GM12891 (cell line): ENCODE data around the gene SFXN3.

Experiments used
- POLR2A ChIP-seq: IDR thresholded peaks from 2 replicates; pipeline ENCODE4 v1.6.1; 2011; ENCODE audit warnings: low read depth, low read length, control low read depth
- POLR2AphosphoS5 ChIP-seq: IDR thresholded peaks from 2 replicates; pipeline ENCODE4 v1.6.1; 2011; ENCODE audit warnings: low read depth, low read length, control low read depth
- POU2F2 ChIP-seq: IDR thresholded peaks from 2 replicates; pipeline ENCODE4 v1.6.1; 2011; ENCODE audit warnings: low read depth, mild to moderate bottlenecking, control low read depth, low read length, moderate library complexity
- SPI1 ChIP-seq: IDR thresholded peaks from 2 replicates; pipeline ENCODE4 v1.6.1; 2011; ENCODE audit warnings: low read depth, low read length, control low read depth

DNA sequence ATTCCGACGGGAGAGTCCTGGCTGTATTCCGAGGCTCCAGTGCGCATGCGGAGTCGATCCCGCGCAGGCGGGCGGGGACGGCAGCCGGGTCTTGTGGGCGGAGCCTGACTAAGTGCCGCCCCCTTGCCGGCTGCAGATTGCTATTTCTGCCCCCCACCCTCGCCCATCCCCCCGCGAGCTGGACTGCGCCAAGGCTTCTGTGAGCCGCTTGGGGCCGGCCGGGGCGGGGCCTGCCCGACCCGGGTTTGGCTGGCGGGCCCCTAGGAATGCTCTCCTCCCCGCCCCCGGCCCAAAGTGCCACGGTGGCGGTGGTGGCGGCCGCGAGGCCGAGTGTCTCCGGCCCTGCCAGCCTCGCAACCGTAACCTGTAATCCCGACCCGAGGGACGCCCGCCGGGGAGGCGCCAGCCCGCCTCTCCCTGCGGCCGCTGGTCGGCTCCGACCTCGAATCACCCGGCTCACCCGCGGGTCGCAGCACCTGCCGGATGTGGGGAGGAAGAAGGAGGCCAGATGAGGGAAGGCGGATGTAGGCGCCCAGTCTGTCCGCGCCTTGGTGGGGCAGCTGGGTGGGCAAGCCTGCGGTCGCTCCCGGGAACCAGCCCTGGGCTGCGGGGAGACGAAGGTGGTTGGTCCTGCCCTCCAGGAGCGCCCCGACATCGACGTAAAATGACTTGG lies 30.1 kb downstream of the SFXN3 start:
- TF ChIP-seq POU2F2: no peak
- TF ChIP-seq POLR2A: no peak
- no peak for TF ChIP-seq SPI1
- TF ChIP-seq POLR2AphosphoS5: no peak
